SK-N-SH treated with all-trans-retinoic acid at 6 μM for 48 hours (cell line): ENCODE measurements around the gene XAB2.

Source experiments
- ATAC-seq: fragments of 200-7000 bp; cut with Tn5 transposase; 3 replicates; pipeline ENCODE4 v1.9.1; 2020; ENCODE audit warnings: mild to moderate bottlenecking, moderate library complexity
- ARNTL ChIP-seq: fragments of 450-650 bp; formaldehyde crosslinking; IDR thresholded peaks from 2 replicates; pipeline ENCODE4 v1.5.0; 2020; ENCODE audit warnings: low read depth, mild to moderate bottlenecking, moderate library complexity, borderline replicate concordance
- BACH2 ChIP-seq: fragments of 250-450 bp; sonication (Bioruptor Pico); IDR thresholded peaks from 2 replicates; pipeline ENCODE4 v1.9.0; 2021; ENCODE audit warnings: mild to moderate bottlenecking, borderline replicate concordance
- CSDC2 ChIP-seq: fragments of 250-450 bp; sonication (Bioruptor Pico); IDR thresholded peaks from 2 replicates; pipeline ENCODE4 v1.5.0; 2020; ENCODE audit warnings: mild to moderate bottlenecking, moderate library complexity
- ESRRG ChIP-seq: fragments of 250-450 bp; sonication (Bioruptor Pico); IDR thresholded peaks from 2 replicates; pipeline ENCODE4 v1.6.1; 2021; ENCODE audit warnings: mild to moderate bottlenecking
- GLIS3 ChIP-seq: fragments of 250-450 bp; sonication (Bioruptor Pico); IDR thresholded peaks from 2 replicates; pipeline ENCODE4 v1.5.0; 2020; ENCODE audit warnings: mild to moderate bottlenecking, moderate library complexity
- ISL1 ChIP-seq: fragments of 250-450 bp; sonication (Bioruptor Pico); IDR thresholded peaks from 2 replicates; pipeline ENCODE4 v2.1.2; 2022; ENCODE audit warnings: mild to moderate bottlenecking, moderate library complexity
- OSR1 ChIP-seq: fragments of 250-450 bp; sonication (Bioruptor Pico); IDR thresholded peaks from 2 replicates; pipeline ENCODE4 v1.8.0; 2022; ENCODE audit warnings: moderate library complexity, mild to moderate bottlenecking, inconsistent platforms
- PPARA ChIP-seq: fragments of 250-450 bp; sonication (Bioruptor Pico); IDR thresholded peaks from 2 replicates; pipeline ENCODE4 v1.5.0; 2020; ENCODE audit warnings: mild to moderate bottlenecking, borderline replicate concordance
- RARB ChIP-seq: fragments of 250-450 bp; sonication (Bioruptor Pico); IDR thresholded peaks from 2 replicates; pipeline ENCODE4 v1.8.0; 2021; ENCODE audit warnings: mild to moderate bottlenecking, moderate library complexity
- SNAI2 ChIP-seq: fragments of 250-450 bp; sonication (Bioruptor Pico); IDR thresholded peaks from 2 replicates; pipeline ENCODE4 v1.5.0; 2020; ENCODE audit warnings: mild to moderate bottlenecking, moderate library complexity
- TCF4 ChIP-seq: fragments of 250-450 bp; sonication (Bioruptor Pico); IDR thresholded peaks from 2 replicates; pipeline ENCODE4 v1.8.0; 2021; ENCODE audit warnings: mild to moderate bottlenecking, moderate library complexity, borderline replicate concordance
- TOX ChIP-seq: fragments of 250-450 bp; sonication (Bioruptor Pico); IDR thresholded peaks from 2 replicates; pipeline ENCODE4 v1.8.0; 2021; ENCODE audit warnings: mild to moderate bottlenecking, moderate library complexity, borderline replicate concordance
- ZC3H10 ChIP-seq: fragments of 250-450 bp; sonication (Bioruptor Pico); IDR thresholded peaks from 2 replicates; pipeline ENCODE4 v1.5.1; 2021; ENCODE audit warnings: mild to moderate bottlenecking, moderate library complexity
- ZFP3 ChIP-seq: fragments of 250-450 bp; sonication (Bioruptor Pico); IDR thresholded peaks from 2 replicates; pipeline ENCODE4 v1.5.0; 2020; ENCODE audit warnings: mild to moderate bottlenecking, moderate library complexity
- ZFP30 ChIP-seq: fragments of 450-650 bp; formaldehyde crosslinking; IDR thresholded peaks from 2 replicates; pipeline ENCODE4 v1.5.0; 2022; ENCODE audit warnings: mild to moderate bottlenecking, moderate library complexity
- ZNF565 ChIP-seq: fragments of 450-650 bp; formaldehyde crosslinking; conservative IDR thresholded peaks from 2 replicates; pipeline ENCODE4 v1.5.0; 2020; ENCODE audit warnings: low read depth, mild to moderate bottlenecking, moderate library complexity
- ZNF70 ChIP-seq: fragments of 450-650 bp; formaldehyde crosslinking; IDR thresholded peaks from 2 replicates; pipeline ENCODE4 v1.5.0; 2020; ENCODE audit warnings: mild to moderate bottlenecking, moderate library complexity
- ZNF8 ChIP-seq: fragments of 450-650 bp; formaldehyde crosslinking; IDR thresholded peaks from 2 replicates; pipeline ENCODE4 v1.5.0; 2020; ENCODE audit warnings: mild to moderate bottlenecking, moderate library complexity
- TF ChIP-seq, protein P1 (sequence below): fragments of 250-450 bp; sonication (Bioruptor Pico); IDR thresholded peaks from 2 replicates; pipeline ENCODE4 v1.5.1; 2020; ENCODE audit warnings: low read depth, mild to moderate bottlenecking, moderate library complexity
- TF ChIP-seq, protein P2 (sequence below): fragments of 250-450 bp; sonication (Bioruptor Pico); IDR thresholded peaks from 2 replicates; pipeline ENCODE4 v1.8.0; 2020; ENCODE audit warnings: mild to moderate bottlenecking, moderate library complexity, borderline replicate concordance
- TF ChIP-seq, protein P3 (sequence below): fragments of 250-450 bp; sonication (Bioruptor Pico); IDR thresholded peaks from 2 replicates; pipeline ENCODE4 v1.5.0; 2020; ENCODE audit warnings: mild to moderate bottlenecking, moderate library complexity

XAB2 gene

DNA sequence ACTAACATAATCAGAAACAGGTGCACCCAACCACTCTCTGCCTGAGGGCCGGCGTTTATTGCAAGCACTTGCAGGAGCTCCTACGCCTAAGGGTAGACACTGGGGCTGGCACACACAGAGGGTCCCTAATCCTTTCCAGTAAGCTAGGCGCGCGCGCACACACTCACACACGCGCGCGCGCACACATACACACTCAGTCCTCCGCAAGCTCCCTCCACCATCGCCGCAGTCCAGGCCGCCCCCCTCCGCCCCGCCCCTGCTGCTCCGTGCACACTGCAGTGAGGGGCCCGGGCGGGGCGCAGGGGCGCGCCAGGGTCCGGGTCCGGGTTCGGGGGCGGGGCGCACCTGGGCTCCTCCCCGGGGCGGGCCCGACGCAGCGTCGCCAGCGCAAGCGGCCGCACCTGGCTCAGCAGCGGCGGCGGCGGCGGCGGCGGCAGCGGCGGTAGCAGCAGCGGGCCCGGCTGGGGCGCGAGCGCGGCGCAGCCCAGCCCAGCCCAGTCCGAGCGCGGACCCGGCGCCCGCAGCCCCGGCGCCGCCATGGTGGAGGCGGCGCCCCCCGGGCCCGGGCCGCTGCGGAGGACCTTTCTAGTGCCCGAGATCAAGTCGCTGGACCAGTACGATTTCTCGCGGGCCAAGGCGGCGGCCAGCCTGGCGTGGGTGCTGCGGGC is 33.7 kb downstream of the XAB2 start, which contains the start of gene CAMSAP3 (continued):
- TF ChIP-seq, protein P1, sequence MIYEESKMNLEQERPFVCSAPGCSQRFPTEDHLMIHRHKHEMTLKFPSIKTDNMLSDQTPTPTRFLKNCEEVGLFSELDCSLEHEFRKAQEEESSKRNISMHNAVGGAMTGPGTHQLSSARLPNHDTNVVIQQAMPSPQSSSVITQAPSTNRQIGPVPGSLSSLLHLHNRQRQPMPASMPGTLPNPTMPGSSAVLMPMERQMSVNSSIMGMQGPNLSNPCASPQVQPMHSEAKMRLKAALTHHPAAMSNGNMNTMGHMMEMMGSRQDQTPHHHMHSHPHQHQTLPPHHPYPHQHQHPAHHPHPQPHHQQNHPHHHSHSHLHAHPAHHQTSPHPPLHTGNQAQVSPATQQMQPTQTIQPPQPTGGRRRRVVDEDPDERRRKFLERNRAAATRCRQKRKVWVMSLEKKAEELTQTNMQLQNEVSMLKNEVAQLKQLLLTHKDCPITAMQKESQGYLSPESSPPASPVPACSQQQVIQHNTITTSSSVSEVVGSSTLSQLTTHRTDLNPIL = no peak
- no peak for TF ChIP-seq ZFP3 (CRISPR knock-in tag)
- no peak for TF ChIP-seq ZNF8 (CRISPR knock-in tag)
- TF ChIP-seq ARNTL (CRISPR knock-in tag) = no peak

DNA sequence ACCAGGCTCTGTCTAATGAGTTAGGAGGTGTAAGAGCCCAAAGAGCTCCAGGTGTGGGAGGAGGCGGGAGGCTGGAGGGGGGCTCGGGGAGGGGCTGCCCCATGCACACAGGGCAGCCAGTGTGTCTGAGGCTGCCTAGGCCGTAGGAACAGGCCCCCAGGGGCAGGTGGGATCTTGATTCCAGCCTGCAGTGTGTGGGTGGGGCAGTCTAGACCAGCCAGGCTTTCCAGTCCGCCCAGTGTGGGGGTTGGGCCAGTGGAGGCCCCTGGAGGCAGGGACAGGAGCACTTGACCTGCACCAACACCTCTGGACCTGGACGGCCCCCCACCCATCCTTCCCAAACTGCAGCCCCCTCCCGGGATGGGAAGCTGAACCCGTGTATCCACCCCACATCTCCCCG is 39.1 kb downstream of the XAB2 start:
- TF ChIP-seq OSR1 (no peak), ZNF565 (CRISPR knock-in tag) (no peak), ZNF70 (CRISPR knock-in tag) (no peak), BACH2 (no peak), CSDC2 (CRISPR knock-in tag) (no peak)
- TF ChIP-seq, protein P1 = no peak
- no peak for ATAC-seq

DNA sequence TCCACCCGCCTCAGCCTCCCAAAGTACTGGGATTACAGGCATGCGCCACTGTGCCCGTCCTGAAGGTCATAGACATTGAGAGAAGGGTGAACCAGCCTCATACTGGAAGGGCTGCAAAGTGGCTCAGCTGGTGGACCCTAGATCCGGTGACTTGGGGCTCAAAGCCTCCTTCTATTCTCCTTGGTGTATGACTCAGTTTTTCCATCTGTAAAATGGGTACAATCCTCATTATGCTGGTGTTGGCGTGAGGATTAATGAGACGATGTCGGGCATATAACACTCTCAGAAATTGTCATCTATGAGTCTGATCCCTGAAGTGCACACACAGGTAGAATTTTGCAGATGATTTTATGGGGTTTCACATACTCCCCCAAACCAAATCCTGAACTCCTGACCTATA is 39.5 kb downstream of the XAB2 start:
- ATAC-seq = no peak

DNA sequence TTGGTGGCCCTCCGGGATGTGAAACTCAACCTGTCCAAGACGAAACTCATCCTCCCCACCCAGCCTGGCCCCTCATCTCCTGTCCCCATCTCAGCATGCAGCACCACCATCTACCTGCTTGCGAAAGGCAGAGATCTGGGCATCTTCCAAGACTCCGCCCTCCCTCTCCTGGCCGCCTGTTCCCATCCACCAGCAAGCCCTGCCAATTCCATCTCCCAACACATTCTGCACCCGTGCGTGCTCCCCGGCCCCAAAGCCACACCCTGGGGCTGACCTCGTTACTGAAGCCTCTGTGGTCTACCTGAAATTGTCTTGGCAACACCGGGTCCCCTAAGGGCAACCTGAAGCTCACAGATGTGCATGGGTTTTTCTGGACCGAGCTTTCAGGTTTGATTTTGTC is 46.9 kb downstream of the XAB2 start:
- no peak for ATAC-seq
- no peak for TF ChIP-seq ZNF8 (CRISPR knock-in tag)
- no peak for TF ChIP-seq ZNF565 (CRISPR knock-in tag)
- no peak for TF ChIP-seq RARB
- no peak for TF ChIP-seq ZC3H10 (CRISPR knock-in tag)
- TF ChIP-seq ESRRG (CRISPR knock-in tag) = no peak
- no peak for TF ChIP-seq PPARA
- TF ChIP-seq CSDC2 (CRISPR knock-in tag) = no peak
- TF ChIP-seq, protein P1 = no peak
- no peak for TF ChIP-seq OSR1
- TF ChIP-seq SNAI2 (CRISPR knock-in tag) = no peak
- no peak for TF ChIP-seq ZNF70 (CRISPR knock-in tag)
- TF ChIP-seq ZFP3 (CRISPR knock-in tag) = no peak
- TF ChIP-seq ZFP30 (CRISPR knock-in tag) = no peak
- TF ChIP-seq GLIS3 (CRISPR knock-in tag) = no peak
- TF ChIP-seq BACH2 = no peak

More for the DNA sequence above, 39.5 kb downstream of the XAB2 start:
- TF ChIP-seq OSR1 (no peak), ZFP3 (CRISPR knock-in tag) (no peak), TCF4 (no peak), CSDC2 (CRISPR knock-in tag) (no peak), ZFP30 (CRISPR knock-in tag) (no peak), SNAI2 (CRISPR knock-in tag) (no peak), ZNF70 (CRISPR knock-in tag) (no peak), ARNTL (CRISPR knock-in tag) (no peak), ESRRG (CRISPR knock-in tag) (no peak), PPARA (no peak), ISL1 (no peak), TOX (CRISPR knock-in tag) (no peak), GLIS3 (CRISPR knock-in tag) (no peak), ZNF565 (CRISPR knock-in tag) (no peak), ZC3H10 (CRISPR knock-in tag) (no peak), BACH2 (no peak)
- TF ChIP-seq, protein P2, sequence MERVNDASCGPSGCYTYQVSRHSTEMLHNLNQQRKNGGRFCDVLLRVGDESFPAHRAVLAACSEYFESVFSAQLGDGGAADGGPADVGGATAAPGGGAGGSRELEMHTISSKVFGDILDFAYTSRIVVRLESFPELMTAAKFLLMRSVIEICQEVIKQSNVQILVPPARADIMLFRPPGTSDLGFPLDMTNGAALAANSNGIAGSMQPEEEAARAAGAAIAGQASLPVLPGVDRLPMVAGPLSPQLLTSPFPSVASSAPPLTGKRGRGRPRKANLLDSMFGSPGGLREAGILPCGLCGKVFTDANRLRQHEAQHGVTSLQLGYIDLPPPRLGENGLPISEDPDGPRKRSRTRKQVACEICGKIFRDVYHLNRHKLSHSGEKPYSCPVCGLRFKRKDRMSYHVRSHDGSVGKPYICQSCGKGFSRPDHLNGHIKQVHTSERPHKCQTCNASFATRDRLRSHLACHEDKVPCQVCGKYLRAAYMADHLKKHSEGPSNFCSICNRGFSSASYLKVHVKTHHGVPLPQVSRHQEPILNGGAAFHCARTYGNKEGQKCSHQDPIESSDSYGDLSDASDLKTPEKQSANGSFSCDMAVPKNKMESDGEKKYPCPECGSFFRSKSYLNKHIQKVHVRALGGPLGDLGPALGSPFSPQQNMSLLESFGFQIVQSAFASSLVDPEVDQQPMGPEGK (CRISPR knock-in tag) = no peak
- TF ChIP-seq, protein P3, sequence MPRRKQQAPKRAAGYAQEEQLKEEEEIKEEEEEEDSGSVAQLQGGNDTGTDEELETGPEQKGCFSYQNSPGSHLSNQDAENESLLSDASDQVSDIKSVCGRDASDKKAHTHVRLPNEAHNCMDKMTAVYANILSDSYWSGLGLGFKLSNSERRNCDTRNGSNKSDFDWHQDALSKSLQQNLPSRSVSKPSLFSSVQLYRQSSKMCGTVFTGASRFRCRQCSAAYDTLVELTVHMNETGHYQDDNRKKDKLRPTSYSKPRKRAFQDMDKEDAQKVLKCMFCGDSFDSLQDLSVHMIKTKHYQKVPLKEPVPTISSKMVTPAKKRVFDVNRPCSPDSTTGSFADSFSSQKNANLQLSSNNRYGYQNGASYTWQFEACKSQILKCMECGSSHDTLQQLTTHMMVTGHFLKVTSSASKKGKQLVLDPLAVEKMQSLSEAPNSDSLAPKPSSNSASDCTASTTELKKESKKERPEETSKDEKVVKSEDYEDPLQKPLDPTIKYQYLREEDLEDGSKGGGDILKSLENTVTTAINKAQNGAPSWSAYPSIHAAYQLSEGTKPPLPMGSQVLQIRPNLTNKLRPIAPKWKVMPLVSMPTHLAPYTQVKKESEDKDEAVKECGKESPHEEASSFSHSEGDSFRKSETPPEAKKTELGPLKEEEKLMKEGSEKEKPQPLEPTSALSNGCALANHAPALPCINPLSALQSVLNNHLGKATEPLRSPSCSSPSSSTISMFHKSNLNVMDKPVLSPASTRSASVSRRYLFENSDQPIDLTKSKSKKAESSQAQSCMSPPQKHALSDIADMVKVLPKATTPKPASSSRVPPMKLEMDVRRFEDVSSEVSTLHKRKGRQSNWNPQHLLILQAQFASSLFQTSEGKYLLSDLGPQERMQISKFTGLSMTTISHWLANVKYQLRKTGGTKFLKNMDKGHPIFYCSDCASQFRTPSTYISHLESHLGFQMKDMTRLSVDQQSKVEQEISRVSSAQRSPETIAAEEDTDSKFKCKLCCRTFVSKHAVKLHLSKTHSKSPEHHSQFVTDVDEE (CRISPR knock-in tag) = no peak
- TF ChIP-seq, protein P1 = no peak
- TF ChIP-seq, all 23 proteins: peak for 0
